HepG2 (cell line): ENCODE results near the gene CCNF. TPM values are rescaled to one million over a fixed set of nuclear protein-coding genes. Genes with fewer than 3 reads are reported as not detected.
A peak's percentile ranks its signal among the peaks of the same experiment; 100 is the strongest.

ENCODE experiments used
- ASH2L ChIP-seq: fragments of 300-600, 200-600 bp; sonication (generic); IDR thresholded peaks from 2 replicates; pipeline ENCODE4 v1.7.0; 2017; ENCODE audit warnings: low read depth, mild to moderate bottlenecking, moderate library complexity, mixed read lengths, low read length; ENCODE audit not compliant: insufficient read length
- GABPA ChIP-seq, 2 experiments: IDR thresholded peaks; 2 replicates each; pipeline ENCODE4 v1.6.1; 2011 to 2016; ENCODE audit warnings: low read depth in 2 of 2, low read length in 1 of 2, missing biosample characterization in 1 of 2, missing genetic modification characterization in 1 of 2
- KDM2A ChIP-seq: sonication (generic); formaldehyde crosslinking; IDR thresholded peaks from 2 replicates; pipeline ENCODE4 v1.4.0; 2020; ENCODE audit warnings: low read depth, missing genetic modification reagents, borderline replicate concordance
- KDM5A ChIP-seq: fragments of 200-600 bp; sonication (generic); IDR thresholded peaks from 2 replicates; pipeline ENCODE4 v1.7.0; 2018; ENCODE audit warnings: antibody characterized with exemption, mild to moderate bottlenecking, low read length, borderline replicate concordance
- PATZ1 ChIP-seq: sonication (generic); formaldehyde crosslinking; IDR thresholded peaks from 2 replicates; pipeline ENCODE4 v1.4.0; 2020; ENCODE audit warnings: missing genetic modification reagents
- PHF21A ChIP-seq: sonication (generic); formaldehyde crosslinking; IDR thresholded peaks from 2 replicates; pipeline ENCODE4 v1.5.0; 2020; ENCODE audit warnings: mild to moderate bottlenecking, missing genetic modification reagents
- PPARG ChIP-seq: conservative IDR thresholded peaks from 2 replicates; pipeline ENCODE4 v1.6.1; 2016; ENCODE audit warnings: missing biosample characterization, missing genetic modification reagents
- RBFOX2 ChIP-seq: fragments of 200-400 bp; formaldehyde crosslinking; IDR thresholded peaks from 2 replicates; pipeline ENCODE4 v1.6.1; 2017; ENCODE audit warnings: low read depth, mild to moderate bottlenecking, low read length
- SETDB1 ChIP-seq: sonication (generic); formaldehyde crosslinking; IDR thresholded peaks from 2 replicates; pipeline ENCODE4 v1.5.1; 2020; ENCODE audit warnings: missing genetic modification reagents, mild to moderate bottlenecking, borderline replicate concordance
- SNAPC5 ChIP-seq: sonication (generic); formaldehyde crosslinking; IDR thresholded peaks from 2 replicates; pipeline ENCODE4 v1.8.1; 2023; ENCODE audit warnings: mild to moderate bottlenecking, missing genetic modification reagents, borderline replicate concordance
- TAF1 ChIP-seq: sonication (generic); formaldehyde crosslinking; IDR thresholded peaks from 2 replicates; pipeline ENCODE4 v1.4.0; 2020; ENCODE audit warnings: missing genetic modification reagents
- TARDBP ChIP-seq: sonication (generic); formaldehyde crosslinking; IDR thresholded peaks from 2 replicates; pipeline ENCODE4 v1.8.0; 2022; ENCODE audit warnings: mild to moderate bottlenecking, missing genetic modification reagents
- TEAD2 ChIP-seq: sonication (generic); formaldehyde crosslinking; IDR thresholded peaks from 2 replicates; pipeline ENCODE4 v1.9.0; 2021; ENCODE audit warnings: missing genetic modification reagents
- U2AF1 ChIP-seq: fragments of 200-400 bp; formaldehyde crosslinking; optimal IDR thresholded peaks from 2 replicates; pipeline ENCODE3; 2017; ENCODE audit warnings: mild to moderate bottlenecking, low read depth, low read length
- ZFP37 ChIP-seq: sonication (generic); formaldehyde crosslinking; IDR thresholded peaks from 2 replicates; pipeline ENCODE4 v1.4.0; 2020; ENCODE audit warnings: missing genetic modification reagents, borderline replicate concordance
- ZNF331 ChIP-seq: sonication (generic); formaldehyde crosslinking; IDR thresholded peaks from 2 replicates; pipeline ENCODE4 v1.4.0; 2020; ENCODE audit warnings: missing genetic modification reagents
- ZNF547 ChIP-seq: sonication (generic); formaldehyde crosslinking; IDR thresholded peaks from 2 replicates; pipeline ENCODE4 v1.5.1; 2020; ENCODE audit warnings: mild to moderate bottlenecking, missing genetic modification reagents
- ZNF558 ChIP-seq: sonication (generic); formaldehyde crosslinking; IDR thresholded peaks from 2 replicates; pipeline ENCODE4 v1.9.0; 2022; ENCODE audit warnings: mild to moderate bottlenecking, missing genetic modification reagents, borderline replicate concordance
- ZNF605 ChIP-seq: sonication (generic); formaldehyde crosslinking; IDR thresholded peaks from 2 replicates; pipeline ENCODE4 v1.8.0; 2022; ENCODE audit warnings: mild to moderate bottlenecking, missing genetic modification reagents
- ZNF720 ChIP-seq: sonication (generic); formaldehyde crosslinking; IDR thresholded peaks from 2 replicates; pipeline ENCODE4 v1.4.0; 2020; ENCODE audit warnings: missing genetic modification reagents
- ZNF839 ChIP-seq: sonication (generic); formaldehyde crosslinking; IDR thresholded peaks from 2 replicates; pipeline ENCODE4 v1.4.0; 2020; ENCODE audit warnings: missing genetic modification reagents, mild to moderate bottlenecking, borderline replicate concordance
- polyA plus RNA-seq, 8 experiments: library from polyadenylated mRNA; depleted of rRNA in 3 of 8; stranded (reverse) in 7 of 8; unstranded in 1 of 8; fragments of >200 nt; fragmentation: Illumina TruSeq in 4 of 8; extraction: Trizol in 4 of 8; gene quantifications; 2 replicates each; pipeline versions ENCODE4 v1.2.1 to v1.2.3, GENCODE V29; 2011 to 2016; ENCODE audit warnings: low read depth in 4 of 8, missing spikeins in 1 of 8, mixed read lengths in 1 of 8; ENCODE audit not compliant: insufficient read depth in 1 of 8
- total RNA-seq, 5 experiments: library from RNA; depleted of rRNA; stranded (reverse); fragments of >200 nt; fragmentation: Illumina TruSeq; extraction: Trizol; gene quantifications; 2 replicates each; pipeline ENCODE4 v1.2.3, GENCODE V29; 2016; ENCODE audit warnings: low read depth in 1 of 5
- TF ChIP-seq, protein P1 (sequence below): sonication (generic); formaldehyde crosslinking; IDR thresholded peaks from 2 replicates; pipeline ENCODE4 v1.5.1; 2020; ENCODE audit warnings: mild to moderate bottlenecking, missing genetic modification reagents, moderate library complexity

The CCNF gene
- total and polyA plus RNA-seq, 2 of the 13 experiments (the other 11 are each of a cell fraction or from before 2014, with no cell fraction given) = 6.4 to 22.8 TPM

- peak; percentile 35; the same call in 1 of the 2 replicates for TF ChIP-seq PATZ1
- TF ChIP-seq ZNF720 (CRISPR knock-in tag) = no peak
- TF ChIP-seq RBFOX2 = peak; percentile 60
- TF ChIP-seq KDM5A = peak; percentile 61; the same call in 1 of the 2 replicates
- TF ChIP-seq ZNF839 (CRISPR knock-in tag) = 0 out of 2 replicates have a peak, but pooled peaks have one; percentile 34
- TF ChIP-seq KDM2A (CRISPR knock-in tag) = 0 out of 2 replicates have a peak, but pooled peaks have one; percentile 15
- TF ChIP-seq ZFP37 = no peak
- peak; percentile 43; the same call in 1 of the 2 replicates for TF ChIP-seq TARDBP (CRISPR knock-in tag)
- TF ChIP-seq, protein P1, sequence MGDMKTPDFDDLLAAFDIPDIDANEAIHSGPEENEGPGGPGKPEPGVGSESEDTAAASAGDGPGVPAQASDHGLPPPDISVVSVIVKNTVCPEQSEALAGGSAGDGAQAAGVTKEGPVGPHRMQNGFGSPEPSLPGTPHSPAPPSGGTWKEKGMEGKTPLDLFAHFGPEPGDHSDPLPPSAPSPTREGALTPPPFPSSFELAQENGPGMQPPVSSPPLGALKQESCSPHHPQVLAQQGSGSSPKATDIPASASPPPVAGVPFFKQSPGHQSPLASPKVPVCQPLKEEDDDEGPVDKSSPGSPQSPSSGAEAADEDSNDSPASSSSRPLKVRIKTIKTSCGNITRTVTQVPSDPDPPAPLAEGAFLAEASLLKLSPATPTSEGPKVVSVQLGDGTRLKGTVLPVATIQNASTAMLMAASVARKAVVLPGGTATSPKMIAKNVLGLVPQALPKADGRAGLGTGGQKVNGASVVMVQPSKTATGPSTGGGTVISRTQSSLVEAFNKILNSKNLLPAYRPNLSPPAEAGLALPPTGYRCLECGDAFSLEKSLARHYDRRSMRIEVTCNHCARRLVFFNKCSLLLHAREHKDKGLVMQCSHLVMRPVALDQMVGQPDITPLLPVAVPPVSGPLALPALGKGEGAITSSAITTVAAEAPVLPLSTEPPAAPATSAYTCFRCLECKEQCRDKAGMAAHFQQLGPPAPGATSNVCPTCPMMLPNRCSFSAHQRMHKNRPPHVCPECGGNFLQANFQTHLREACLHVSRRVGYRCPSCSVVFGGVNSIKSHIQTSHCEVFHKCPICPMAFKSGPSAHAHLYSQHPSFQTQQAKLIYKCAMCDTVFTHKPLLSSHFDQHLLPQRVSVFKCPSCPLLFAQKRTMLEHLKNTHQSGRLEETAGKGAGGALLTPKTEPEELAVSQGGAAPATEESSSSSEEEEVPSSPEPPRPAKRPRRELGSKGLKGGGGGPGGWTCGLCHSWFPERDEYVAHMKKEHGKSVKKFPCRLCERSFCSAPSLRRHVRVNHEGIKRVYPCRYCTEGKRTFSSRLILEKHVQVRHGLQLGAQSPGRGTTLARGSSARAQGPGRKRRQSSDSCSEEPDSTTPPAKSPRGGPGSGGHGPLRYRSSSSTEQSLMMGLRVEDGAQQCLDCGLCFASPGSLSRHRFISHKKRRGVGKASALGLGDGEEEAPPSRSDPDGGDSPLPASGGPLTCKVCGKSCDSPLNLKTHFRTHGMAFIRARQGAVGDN (CRISPR knock-in tag) = peak; percentile 88
- peak; percentile 44; the same call in 1 of the 2 replicates for TF ChIP-seq PHF21A (CRISPR knock-in tag)
- TF ChIP-seq SETDB1 (CRISPR knock-in tag) = no peak
- TF ChIP-seq PPARG = 0 out of 2 replicates have a peak, but pooled peaks have one; percentile 11
- peak; percentile 35; the same call in 1 of the 2 replicates for TF ChIP-seq TAF1 (CRISPR knock-in tag)
- TF ChIP-seq U2AF1 = peak; percentile 38
- 0 out of 2 replicates have a peak, but pooled peaks have one; percentile 16 for TF ChIP-seq ZNF605 (CRISPR knock-in tag)
- TF ChIP-seq ZNF558 = peak; percentile 74
- peak; percentile 78 for TF ChIP-seq GABPA (IDR thresholded peaks at IDR 0.05; ENCODE audit: low read depth, low read length)
- peak; percentile 92 for TF ChIP-seq GABPA (CRISPR knock-in tag; IDR thresholded peaks at IDR 0.05; ENCODE audit: low read depth)
- peak; percentile 23; the same call in 1 of the 2 replicates for TF ChIP-seq ZNF547 (CRISPR knock-in tag)
- no peak for TF ChIP-seq SNAPC5
- peak; percentile 53 for TF ChIP-seq ASH2L
- TF ChIP-seq ZNF331 (CRISPR knock-in tag) = peak; percentile 31; the same call in 1 of the 2 replicates
- 0 out of 2 replicates have a peak, but pooled peaks have one; percentile 39 for TF ChIP-seq TEAD2
Observed at GRCh38 chr16:2459647-2460390, 30.6 kb downstream of the CCNF start, which contains the start of gene TEDC2 (continued).
